Endothelial cell of umbilical vein (primary cell): Measurements from ENCODE around the gene ZFX. TPM values are rescaled to one million over a fixed set of nuclear protein-coding genes. Genes with fewer than 3 reads are reported as not detected.

Source experiments
- BruUV-seq: library from RNA; stranded (reverse); fragments of 400-500 nt; replicated peaks from 2 replicates; lab custom pipeline; 2021; lab: Mats Ljungman, UMichigan
- CTCF ChIA-PET: fragments of 300-600, 350-600 bp; sonication (Branson Sonifier 250); formaldehyde crosslinking; loops from one replicate; lab custom pipeline; 2021; ENCODE audit warnings: antibody characterized with exemption, inconsistent platforms; lab: Charles Lee
- POLR2A ChIA-PET: fragments of 300-600, 350-600 bp; sonication (Branson Sonifier 250); formaldehyde crosslinking; loops from one replicate; lab custom pipeline; 2021; ENCODE audit warnings: antibody characterized with exemption, inconsistent platforms; lab: Charles Lee
- DNase-seq: peaks from one replicate; pipeline ENCODE4 v3.0.0-alpha.2; 2011; ENCODE audit warnings: low read depth, low spot score
- FAIRE-seq: peaks from 2 replicates; lab custom pipeline; 2011; peaks lifted over from hg19 to GRCh38; lab: Jason Lieb, UNC
- H2AFZ ChIP-seq: 2 replicates; pipeline ENCODE4 v1.6.0; 2012; ENCODE audit warnings: low read depth, low read length, control low read depth, inconsistent platforms
- H3K27ac ChIP-seq: 2 replicates; pipeline ENCODE4 v1.5.1; 2011; ENCODE audit warnings: low read depth, mild to moderate bottlenecking, control low read depth, low read length, moderate library complexity; ENCODE audit not compliant: insufficient read depth
- H3K27me3 ChIP-seq, 2 experiments: 2 replicates each; pipeline versions ENCODE4 v1.6.0 to v1.6.1; 2011; ENCODE audit warnings: low read length in 2 of 2, mixed read lengths in 1 of 2; ENCODE audit not compliant: control insufficient read depth in 2 of 2, insufficient read depth in 2 of 2
- H3K36me3 ChIP-seq, 2 experiments: 2 replicates in 1 of 2; 3 replicates in 1 of 2; pipeline ENCODE4 v1.5.1; 2011; ENCODE audit warnings: low read length in 2 of 2, mild to moderate bottlenecking in 1 of 2, moderate library complexity in 1 of 2; ENCODE audit not compliant: control insufficient read depth in 2 of 2, insufficient read depth in 2 of 2; ENCODE audit errors: extremely low read depth in 1 of 2
- H3K4me1 ChIP-seq: 3 replicates; pipeline ENCODE4 v1.5.1; 2011; ENCODE audit warnings: mild to moderate bottlenecking, low read length; ENCODE audit not compliant: control insufficient read depth, insufficient read depth; ENCODE audit errors: extremely low read depth
- H3K4me2 ChIP-seq: 2 replicates; pipeline ENCODE4 v1.6.1; 2011; ENCODE audit warnings: low read length, control low read depth, mixed read lengths; ENCODE audit not compliant: insufficient read depth
- H3K4me3 ChIP-seq, 3 experiments: fragments of 200-600 bp in 1 of 3; sonication (generic), shearing (Covaris generic) in 1 of 3; replicated peaks in 1 of 3; 2 replicates each; pipeline ENCODE4 v1.5.1; 2011 to 2016; ENCODE audit warnings: control low read depth in 3 of 3, low read length in 3 of 3, mild to moderate bottlenecking in 2 of 3, inconsistent platforms in 1 of 3, low read depth in 1 of 3, moderate library complexity in 1 of 3; ENCODE audit not compliant: insufficient read depth in 1 of 3
- H3K79me2 ChIP-seq: 2 replicates; pipeline ENCODE4 v1.6.0; 2012; ENCODE audit warnings: low read length, inconsistent platforms; ENCODE audit not compliant: control insufficient read depth, insufficient read depth
- H3K9ac ChIP-seq: replicated peaks from 2 replicates; pipeline ENCODE3; 2011; ENCODE audit warnings: low read length, control low read depth; ENCODE audit not compliant: insufficient read depth; ENCODE audit errors: extremely low read depth
- H3K9me1 ChIP-seq: replicated peaks from 3 replicates; pipeline ENCODE4 v1.6.0; 2011; ENCODE audit warnings: mild to moderate bottlenecking, low read length; ENCODE audit not compliant: control insufficient read depth, insufficient read depth; ENCODE audit errors: extremely low read depth
- H3K9me3 ChIP-seq: replicated peaks from 2 replicates; pipeline ENCODE4 v1.5.1; 2012; ENCODE audit warnings: low read length, inconsistent platforms; ENCODE audit not compliant: control insufficient read depth, insufficient read depth
- H4K20me1 ChIP-seq: replicated peaks from 2 replicates; pipeline ENCODE3; 2011; ENCODE audit warnings: mild to moderate bottlenecking, low read length; ENCODE audit not compliant: control insufficient read depth, insufficient read depth; ENCODE audit errors: extremely low read depth
- EZH2 ChIP-seq: IDR thresholded peaks from 2 replicates; pipeline ENCODE4 v1.6.1; 2012; ENCODE audit warnings: borderline replicate concordance, low read depth, mild to moderate bottlenecking, moderate library complexity, low read length, inconsistent platforms; ENCODE audit not compliant: severe bottlenecking
- FOS ChIP-seq: IDR thresholded peaks from 2 replicates; pipeline ENCODE4 v1.6.1; 2011; ENCODE audit warnings: mild to moderate bottlenecking, low read length, moderate library complexity, borderline replicate concordance; ENCODE audit not compliant: insufficient read depth
- GATA2 ChIP-seq: IDR thresholded peaks from 2 replicates; pipeline ENCODE4 v1.7.0; 2011; ENCODE audit warnings: low read depth, mild to moderate bottlenecking, moderate library complexity, mixed read lengths, low read length; ENCODE audit not compliant: insufficient read length, insufficient read depth
- MYC ChIP-seq: IDR thresholded peaks from one replicate; pipeline ENCODE4 v1.6.1; 2011; ENCODE audit warnings: mild to moderate bottlenecking, low read depth, low read length
- POLR2A ChIP-seq: IDR thresholded peaks from 2 replicates; pipeline ENCODE4 v1.6.1; 2012; ENCODE audit warnings: low read depth, mild to moderate bottlenecking, control low read depth, low read length
- POLR2AphosphoS5 ChIP-seq: IDR thresholded peaks from 2 replicates; pipeline ENCODE4 v1.6.1; 2012; ENCODE audit warnings: low read depth, mild to moderate bottlenecking, control low read depth, low read length, moderate library complexity; ENCODE audit not compliant: insufficient read depth
- dilution Hi-C: fragments of 300-500 bp; cut with MboI; formaldehyde crosslinking; loops from one replicate; pipeline ENCODE4 v1.15.0; 2019; ENCODE audit warnings: low sequenced_read_pairs; ENCODE audit not compliant: extremely low pct_ligation_motif_present
- intact Hi-C: fragments of 100-400 bp; cut with micrococcal nuclease; formaldehyde crosslinking; loops from one replicate; pipeline ENCODE4 v1.10.0; 2022
- polyA plus RNA-seq, 4 experiments: library from polyadenylated mRNA; depleted of rRNA in 3 of 4; stranded (reverse) in 3 of 4; unstranded in 1 of 4; fragments of >200 nt; gene quantifications; 2 replicates each; pipeline versions ENCODE4 v1.2.1 to v1.2.3, GENCODE V29; 2011 to 2012; ENCODE audit warnings: missing spikeins in 1 of 4
- total RNA-seq: library from RNA; stranded (reverse); gene quantifications from 2 replicates; pipeline ENCODE4 v1.2.3, GENCODE V29; 2021
- TF ChIP-seq, protein P1 (sequence below), 2 donors: IDR thresholded peaks; 1 replicate in 1 of 2; 2 replicates in 1 of 2; pipeline ENCODE4 v1.5.1; 2011; ENCODE audit warnings: low read length in 2 of 2, mild to moderate bottlenecking in 2 of 2, moderate library complexity in 2 of 2, control low read depth in 1 of 2, inconsistent platforms in 1 of 2, low read depth in 1 of 2; ENCODE audit not compliant: insufficient read depth in 1 of 2; ENCODE audit errors: extremely low read depth in 1 of 2

The ZFX gene
- total and polyA plus RNA-seq, 2 donors (not counting 3 experiments of a cell fraction or from before 2014, with no cell fraction given): 11.4 to 34.1 TPM

DNA sequence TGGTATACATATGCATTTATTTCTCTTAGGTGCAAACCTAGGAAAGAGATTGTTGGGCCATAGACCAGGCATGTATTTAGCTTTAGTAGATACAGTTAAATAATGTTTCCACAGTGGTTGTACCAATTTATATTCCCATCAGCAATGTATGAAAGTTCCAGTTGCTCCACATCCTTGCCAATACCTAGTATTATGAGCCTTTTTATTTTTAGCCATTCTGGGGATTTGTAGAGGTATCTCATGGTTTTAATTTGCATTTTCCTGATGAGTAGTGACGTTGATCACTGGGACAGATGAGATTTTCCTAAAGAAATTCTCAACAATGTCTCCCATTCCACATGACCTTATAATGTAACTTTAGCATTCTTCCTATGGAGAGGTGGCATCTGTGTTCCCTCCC, 107.5 kb downstream of the ZFX start:
- H3K27ac ChIP-seq: no peak overlapping the region
- CTCF ChIA-PET: no interaction called here
- dilution Hi-C loops (no loop called here), intact Hi-C loops (no loop called here)
- no peaks in the 10 kb centered on the region for H3K9me1 ChIP-seq
- H3K9me3 ChIP-seq: no peaks in the 10 kb centered on the region
- H3K4me1 ChIP-seq: peaks cover 4% of the 10 kb centered on the region
- H3K4me2 ChIP-seq: no peak overlapping the region
- H3K9ac ChIP-seq: no peak overlapping the region
- no peak for DNase-seq
- no peak overlapping the region for H3K4me3 ChIP-seq
- H3K36me3 ChIP-seq: no peaks in the 10 kb centered on the region
- no peaks in the 10 kb centered on the region for H3K79me2 ChIP-seq
- no peak for FAIRE-seq
- POLR2A ChIA-PET: no interaction called here
- no peaks in the 10 kb centered on the region for H4K20me1 ChIP-seq
- TF ChIP-seq POLR2A (no peak), POLR2AphosphoS5 (no peak), GATA2 (no peak), EZH2 (no peak), MYC (no peak), FOS (no peak)
- TF ChIP-seq, protein P1, sequence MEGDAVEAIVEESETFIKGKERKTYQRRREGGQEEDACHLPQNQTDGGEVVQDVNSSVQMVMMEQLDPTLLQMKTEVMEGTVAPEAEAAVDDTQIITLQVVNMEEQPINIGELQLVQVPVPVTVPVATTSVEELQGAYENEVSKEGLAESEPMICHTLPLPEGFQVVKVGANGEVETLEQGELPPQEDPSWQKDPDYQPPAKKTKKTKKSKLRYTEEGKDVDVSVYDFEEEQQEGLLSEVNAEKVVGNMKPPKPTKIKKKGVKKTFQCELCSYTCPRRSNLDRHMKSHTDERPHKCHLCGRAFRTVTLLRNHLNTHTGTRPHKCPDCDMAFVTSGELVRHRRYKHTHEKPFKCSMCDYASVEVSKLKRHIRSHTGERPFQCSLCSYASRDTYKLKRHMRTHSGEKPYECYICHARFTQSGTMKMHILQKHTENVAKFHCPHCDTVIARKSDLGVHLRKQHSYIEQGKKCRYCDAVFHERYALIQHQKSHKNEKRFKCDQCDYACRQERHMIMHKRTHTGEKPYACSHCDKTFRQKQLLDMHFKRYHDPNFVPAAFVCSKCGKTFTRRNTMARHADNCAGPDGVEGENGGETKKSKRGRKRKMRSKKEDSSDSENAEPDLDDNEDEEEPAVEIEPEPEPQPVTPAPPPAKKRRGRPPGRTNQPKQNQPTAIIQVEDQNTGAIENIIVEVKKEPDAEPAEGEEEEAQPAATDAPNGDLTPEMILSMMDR (IDR thresholded peaks at IDR 0.05; ENCODE audit: extremely low read depth in 1 of 2, insufficient read depth in 1 of 2, low read depth in 1 of 2, low read length in 2 of 2): no peak
- H3K27me3 ChIP-seq: peaks cover 0 to 2% of the 10 kb centered on the region in 2 experiments
- no peak overlapping the region for H2AFZ ChIP-seq
- BruUV-seq: no TSS peak
